NCI-H1694 (cell line): ENCODE data around the gene MICOS13.
A peak's percentile ranks its signal among the peaks of the same experiment; 100 is the strongest.
"Not testable (repeated sequence)": the region's sequence is repeated elsewhere in the genome, so short reads cannot be mapped to it uniquely, and the experiment has no call there.

Experiments
- DNase-seq: peaks from one replicate; lab custom pipeline; 2025; lab: John Stamatoyannopoulos, UW

The MICOS13 gene, protein sequence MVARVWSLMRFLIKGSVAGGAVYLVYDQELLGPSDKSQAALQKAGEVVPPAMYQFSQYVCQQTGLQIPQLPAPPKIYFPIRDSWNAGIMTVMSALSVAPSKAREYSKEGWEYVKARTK

DNA sequence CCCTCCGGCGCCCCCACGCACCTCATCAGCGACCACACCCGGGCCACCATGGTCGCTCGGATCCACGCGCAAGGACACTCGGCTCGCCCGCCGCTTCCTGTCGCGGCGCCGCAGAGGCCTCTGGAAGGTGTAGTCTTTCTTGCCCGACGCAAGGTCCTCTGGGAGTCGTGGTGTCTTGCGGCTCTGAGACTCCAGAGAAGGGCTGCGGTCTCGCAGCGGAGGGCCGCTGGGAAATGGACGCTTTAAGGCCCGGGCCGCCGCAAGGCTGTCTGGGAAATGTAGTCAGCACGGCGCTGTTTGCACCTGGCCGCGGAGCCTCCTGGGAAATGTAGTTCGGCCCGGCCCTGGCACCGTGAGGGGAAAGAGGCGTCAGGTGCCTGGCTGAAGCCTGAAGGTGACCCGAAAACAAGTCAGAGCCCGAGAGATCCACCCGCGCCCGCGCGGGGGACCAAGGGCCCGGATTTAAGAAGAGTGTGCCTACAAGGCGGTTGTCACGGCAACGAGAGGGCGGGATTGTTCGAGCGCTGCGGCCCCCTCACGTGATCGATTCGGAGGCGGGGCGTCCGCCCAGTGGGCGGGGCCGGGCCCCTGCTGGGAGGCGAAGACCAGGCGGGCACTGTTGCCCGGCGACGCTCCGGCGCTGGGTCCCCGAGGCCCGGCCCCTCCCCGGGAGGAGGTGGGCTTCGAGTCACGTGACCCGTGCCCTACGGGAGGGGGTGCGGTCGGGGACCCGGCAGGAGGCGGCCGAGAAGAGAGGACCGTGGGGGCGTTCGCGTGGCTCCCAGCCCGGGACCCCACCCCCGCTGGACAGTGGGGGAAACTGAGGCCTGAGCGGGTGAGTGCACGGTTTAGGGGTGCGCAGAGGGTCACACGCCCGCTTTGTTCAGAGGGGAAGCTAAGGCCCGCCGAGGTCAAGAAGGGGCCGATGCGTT, at the start of gene MICOS13, which contains the start of gene HSD11B1L:
Gene MICOS13 (minus strand): TSS at position 80 of the 932 bp plus-strand sequence. CDS start 30 bp downstream, at position 50.
Gene HSD11B1L (plus strand): TSS at position 591 of the 932 bp plus-strand sequence. CDS start 3,806 bp downstream, outside the sequence.
- peak; percentile 92 for DNase-seq

- DNase-seq = no peak
Measured at GRCh38 chr19:5727453-5728050, 47.2 kb upstream of the MICOS13 start.

DNA sequence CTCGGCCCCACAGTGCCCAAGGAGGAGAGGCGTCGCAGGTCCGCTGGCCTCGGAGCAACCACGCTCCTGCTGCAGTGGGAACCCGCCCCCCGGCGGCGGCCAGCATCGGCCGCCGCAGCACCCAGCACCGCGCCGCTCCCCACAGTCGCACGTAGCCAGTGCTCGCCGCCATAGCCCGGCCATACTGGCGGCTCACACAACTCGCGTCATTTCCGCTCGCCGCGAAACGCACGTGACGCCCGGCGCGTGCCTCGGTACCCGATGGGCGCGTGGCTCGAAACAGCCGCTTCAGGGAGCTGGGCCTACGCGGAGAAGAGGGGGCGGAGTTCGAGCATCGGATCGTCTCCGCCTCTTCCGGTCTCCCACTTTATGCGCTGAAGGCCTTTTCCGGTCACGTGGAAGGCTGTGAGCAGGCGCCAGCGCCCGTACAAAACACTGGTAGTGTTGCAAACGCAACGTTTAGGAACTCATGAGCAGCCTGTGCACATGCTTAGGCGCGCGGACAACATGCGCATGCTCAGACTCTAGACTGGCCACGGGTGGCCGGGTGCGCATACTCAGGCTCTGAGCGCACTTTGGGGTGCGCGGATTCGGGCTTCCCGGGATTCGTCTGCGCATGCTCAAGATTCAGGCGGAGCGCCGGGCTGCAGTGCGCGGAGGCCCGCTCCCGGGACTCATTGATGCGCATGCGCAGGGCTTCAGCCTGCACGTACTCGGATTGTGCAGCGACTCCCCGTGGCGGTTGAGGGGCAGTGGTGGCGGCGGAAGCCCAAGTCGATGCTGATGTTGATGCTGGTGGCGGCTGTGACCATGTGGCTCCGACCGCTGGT, 39.9 kb upstream of the MICOS13 start, which contains the start of the genes CATSPERD and LONP1:
Gene CATSPERD (plus strand): TSS at position 677 of the 830 bp plus-strand sequence. CDS start 101 bp downstream, at position 778.
Gene LONP1 (minus strand): TSS at position 186 of the 830 bp plus-strand sequence. CDS start 14 bp downstream, at position 172.
- DNase-seq = peak; percentile 94

DNA sequence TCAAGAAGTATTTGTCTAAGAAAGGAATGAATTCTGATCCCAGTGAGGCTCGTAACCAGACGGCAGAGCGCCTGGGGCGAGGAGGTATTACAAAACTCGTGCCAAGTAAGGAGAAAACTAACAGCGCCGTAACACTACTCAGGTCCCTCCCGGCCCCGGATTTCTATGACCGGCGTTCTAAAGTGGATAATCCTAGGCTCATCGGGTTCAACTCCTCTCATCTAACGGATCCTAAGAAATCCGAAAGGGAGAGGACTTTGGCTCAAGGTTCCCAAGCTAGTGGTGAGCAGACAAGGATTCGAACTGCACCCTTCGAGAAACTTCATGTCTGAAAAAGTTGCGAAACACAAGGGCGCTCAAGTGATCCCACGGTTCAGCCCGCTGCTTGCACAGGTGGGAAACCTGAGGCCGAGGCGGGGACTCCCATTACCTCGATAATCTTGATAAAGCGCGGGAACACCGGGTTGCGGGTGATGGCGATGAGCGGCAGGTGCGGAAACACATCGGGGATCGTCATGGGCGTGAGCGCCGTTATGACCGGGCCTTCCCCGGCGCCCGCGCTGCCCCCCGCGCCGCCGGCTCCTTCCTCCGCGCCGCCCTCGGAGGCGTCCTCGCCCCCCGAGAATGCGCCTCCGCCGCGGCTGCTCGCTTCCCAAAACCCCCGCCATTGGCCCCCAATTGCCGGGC, 39.1 kb upstream of the MICOS13 start:
- no peak for DNase-seq

- no peak for DNase-seq
Measured at GRCh38 chr19:5718579-5719273, 38.4 kb upstream of the MICOS13 start.

- no peak for DNase-seq
Measured at GRCh38 chr19:5718037-5718578, 37.8 kb upstream of the MICOS13 start.

DNA sequence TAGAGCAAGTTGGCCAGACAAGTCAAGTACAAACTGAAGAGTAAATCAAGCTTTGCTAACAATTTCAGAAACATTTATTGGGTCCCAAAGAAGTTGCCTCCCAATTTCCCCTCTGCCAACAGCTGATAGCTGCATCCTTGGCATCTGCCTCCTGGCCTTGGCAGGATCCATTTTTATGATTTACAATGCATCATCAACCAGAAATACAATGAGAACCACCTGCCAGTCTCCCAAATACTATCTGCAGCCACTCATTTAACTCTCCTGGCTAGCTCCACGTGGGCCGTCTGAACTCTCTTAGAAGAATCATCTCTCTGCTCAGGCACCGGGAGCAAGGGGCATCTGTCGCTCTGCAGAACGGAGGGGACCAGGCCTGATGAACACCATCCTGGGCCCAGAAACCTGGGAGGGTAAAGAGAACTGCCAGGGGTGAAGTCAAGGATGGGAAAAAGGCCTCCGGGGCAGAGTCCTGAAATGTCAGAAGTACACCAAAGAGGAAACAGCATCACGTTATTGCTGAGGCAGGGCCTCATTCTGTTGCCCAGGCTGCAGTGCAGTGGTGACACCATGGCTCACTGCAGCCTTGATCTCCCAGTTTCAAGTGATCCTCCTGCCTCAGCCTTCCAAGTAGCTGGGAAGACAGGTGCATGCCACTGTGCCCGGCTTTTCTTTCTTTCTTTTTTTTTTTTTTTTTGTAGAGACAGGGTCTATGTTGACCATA, 37.1 kb upstream of the MICOS13 start:
- DNase-seq = no peak

DNA sequence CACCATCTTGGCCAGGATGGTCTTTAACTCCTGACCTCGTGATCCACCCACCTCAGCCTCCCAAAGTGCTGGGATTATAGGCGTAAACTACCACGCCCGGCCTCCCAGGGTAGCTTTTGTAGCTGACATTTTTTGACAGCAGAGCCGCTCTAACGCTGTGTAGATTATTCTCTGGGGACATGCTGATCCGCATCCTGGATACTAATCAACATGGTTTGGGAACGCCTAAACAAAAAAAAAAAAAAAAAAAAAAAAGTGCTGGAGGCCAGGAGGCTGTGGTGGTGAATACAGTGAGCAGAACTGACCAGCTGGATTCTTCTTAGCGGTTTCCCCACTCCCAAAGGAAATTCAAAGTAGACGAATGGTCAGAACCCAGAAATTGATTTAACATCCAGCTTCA, 34.5 kb upstream of the MICOS13 start:
- DNase-seq = no peak

GRCh38 chr19:5713228-5713627, 32.9 kb upstream of the MICOS13 start:
- no peak for DNase-seq

GRCh38 chr19:5711713-5712161, 31.4 kb upstream of the MICOS13 start:
- no peak for DNase-seq

- no peak for DNase-seq
Measured at GRCh38 chr19:5711025-5711424, 30.7 kb upstream of the MICOS13 start.

- DNase-seq = no peak
Measured at GRCh38 chr19:5707576-5708575, 27.6 kb upstream of the MICOS13 start.

DNA sequence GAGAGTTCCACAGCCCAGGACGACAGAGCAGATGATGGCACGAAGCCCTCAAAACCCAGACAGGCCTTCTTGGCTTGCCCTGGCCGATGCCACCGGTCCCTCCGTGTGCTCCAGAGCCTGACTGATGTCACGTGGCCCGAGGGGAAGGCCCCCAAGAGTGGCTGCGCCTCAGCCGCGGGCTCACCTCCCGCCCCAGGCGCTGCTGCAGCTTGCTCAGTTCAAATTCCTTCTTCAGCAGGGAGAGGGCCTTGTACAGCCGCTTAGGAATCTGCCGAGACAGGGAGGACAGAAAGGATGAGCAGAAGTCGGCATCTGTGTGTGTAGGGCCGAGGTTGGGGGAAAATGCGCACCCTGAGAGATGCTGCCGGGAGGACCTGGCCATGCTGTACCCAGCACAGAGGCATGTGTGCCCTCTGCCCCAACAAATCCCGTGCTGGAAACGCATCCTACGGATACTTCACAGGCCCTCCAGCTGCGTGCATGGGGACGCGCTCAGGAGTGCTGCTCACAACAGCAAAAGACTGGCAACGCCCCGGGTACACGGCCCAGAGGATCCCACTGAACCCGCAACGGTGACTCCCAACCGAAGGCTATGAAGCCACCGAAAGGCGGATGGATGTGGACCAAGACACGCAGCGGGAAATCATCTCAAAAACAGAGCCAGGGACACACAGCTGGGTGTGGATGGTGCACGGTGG, 26.7 kb upstream of the MICOS13 start:
- no peak for DNase-seq

- DNase-seq = no peak
Measured at GRCh38 chr19:5705552-5705951, 25.2 kb upstream of the MICOS13 start.

DNA sequence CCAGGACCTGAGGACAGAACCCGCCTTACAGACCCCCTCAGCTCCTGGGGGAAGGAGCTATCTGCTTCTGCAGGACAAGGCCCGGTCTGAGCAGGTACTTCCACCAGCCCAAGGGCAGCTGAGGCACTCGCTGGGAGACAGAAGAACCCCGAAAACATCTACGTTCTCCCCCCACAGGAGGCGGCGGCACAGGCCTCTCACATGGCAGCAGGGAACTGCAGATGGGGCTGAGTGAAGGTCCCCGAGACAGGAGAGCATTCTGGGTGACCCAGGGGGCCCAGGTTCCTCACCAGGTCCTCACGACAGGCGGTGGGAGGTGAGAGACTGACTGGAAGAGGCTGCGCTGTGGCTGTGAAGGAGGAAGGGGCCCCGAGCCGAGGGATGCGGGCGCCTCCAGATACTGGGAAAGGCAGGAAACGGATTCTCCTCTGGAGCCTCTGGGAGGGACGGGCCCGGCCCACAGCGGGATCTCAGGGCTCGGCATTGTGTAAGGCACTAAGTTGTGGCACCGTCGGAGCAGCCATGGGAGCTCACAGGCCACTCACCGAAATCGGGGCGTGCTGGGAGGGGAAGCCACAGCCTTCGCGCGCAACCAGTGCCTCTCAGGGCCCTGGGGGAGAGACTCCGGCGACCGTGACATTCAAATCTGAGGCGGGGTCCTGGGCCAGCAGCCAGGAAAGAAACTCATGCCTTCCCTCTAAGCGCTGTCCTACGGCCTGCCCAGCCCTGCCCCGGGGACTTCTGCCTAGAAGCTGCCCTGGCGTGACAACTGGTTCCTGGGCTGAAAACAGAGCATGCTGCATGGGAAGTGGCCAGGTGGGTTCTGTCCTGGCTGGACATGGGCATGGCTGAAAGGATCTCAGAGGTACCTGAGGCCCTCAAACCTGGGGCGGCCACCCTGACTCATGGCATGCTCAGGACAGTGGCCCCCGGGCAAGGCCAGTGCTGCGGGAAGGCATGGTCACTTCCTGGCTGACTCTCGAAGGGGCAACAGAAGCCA, 23.8 kb upstream of the MICOS13 start:
- DNase-seq = no peak

GRCh38 chr19:5702053-5702410, 21.7 kb upstream of the MICOS13 start:
- DNase-seq = not testable (repeated sequence)
